ENCODE measurements around the gene ATG7. TPM values are rescaled to one million over a fixed set of nuclear protein-coding genes. Genes with fewer than 3 reads are reported as not detected.
"Not testable (repeated sequence)": the region's sequence is repeated elsewhere in the genome, so short reads cannot be mapped to it uniquely, and the experiment has no call there.

Gene ATG7
- total RNA-seq, 2 experiments from 2014 or later, result 25.1 to 28.2 TPM

DNA sequence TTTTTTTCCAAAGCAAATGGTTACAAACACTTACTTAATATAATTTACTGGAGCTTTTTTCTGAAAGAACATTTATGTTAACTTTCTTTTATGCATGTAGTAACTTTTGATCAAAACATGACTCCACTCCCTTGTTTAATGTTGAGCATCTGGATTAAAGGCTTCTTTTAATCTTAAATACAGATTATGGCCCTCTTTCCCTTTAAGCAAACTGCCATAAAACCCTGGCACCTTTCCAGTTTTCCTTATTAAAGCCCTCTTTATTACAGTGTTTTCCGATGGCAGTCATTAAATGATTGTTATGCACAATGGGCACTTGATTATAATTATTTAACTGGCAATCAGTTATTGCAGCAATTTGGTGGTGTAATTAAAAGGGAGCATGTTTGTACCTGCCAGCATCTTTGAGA lies 204.5 kb downstream of the ATG7 start:
- DNase-seq, result no peak
- H3K9me3 Mint-ChIP-seq, result no peaks in the 10 kb centered on the region
- H3K36me3 Mint-ChIP-seq, result peaks cover 3% of the 10 kb centered on the region
- no peak overlapping the region for H3K4me3 Mint-ChIP-seq
- H3K27me3 Mint-ChIP-seq, result no peaks in the 10 kb centered on the region
- no peak overlapping the region for H3K27ac Mint-ChIP-seq
- H3K4me1 Mint-ChIP-seq, result no peaks in the 10 kb centered on the region

DNA sequence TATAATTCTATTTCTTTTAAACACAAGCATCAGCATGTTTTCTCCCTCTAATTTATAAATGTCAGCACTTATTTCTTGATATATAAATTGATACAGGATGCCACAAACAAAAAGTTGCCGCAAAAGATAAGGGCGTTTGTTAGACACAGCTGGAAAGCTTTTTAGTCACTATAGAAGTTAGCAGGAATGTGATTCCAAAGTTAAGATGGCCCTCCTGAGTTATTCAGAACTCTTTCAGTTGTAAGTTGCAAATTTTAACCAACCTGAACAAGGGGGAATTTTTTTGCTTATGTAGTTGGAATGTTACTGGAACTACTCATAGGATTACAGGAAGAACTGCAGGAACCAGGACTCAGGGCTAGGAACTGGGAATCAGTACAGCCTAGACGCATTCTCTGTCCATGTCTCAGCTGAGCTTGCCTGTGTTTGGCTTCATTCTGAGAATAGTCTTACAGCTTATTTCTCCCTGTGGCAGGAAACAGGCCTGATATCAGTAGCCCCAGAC lies 205.3 kb downstream of the ATG7 start:
- H3K4me3 Mint-ChIP-seq, result no peak overlapping the region
- no peaks in the 10 kb centered on the region for H3K4me1 Mint-ChIP-seq
- peaks cover 3% of the 10 kb centered on the region for H3K36me3 Mint-ChIP-seq
- H3K27me3 Mint-ChIP-seq, result no peaks in the 10 kb centered on the region
- no peak for DNase-seq
- no peaks in the 10 kb centered on the region for H3K9me3 Mint-ChIP-seq
- no peak overlapping the region for H3K27ac Mint-ChIP-seq

- H3K27me3 Mint-ChIP-seq, result no peaks in the 10 kb centered on the region
- no peak overlapping the region for H3K27ac Mint-ChIP-seq
- H3K36me3 Mint-ChIP-seq, result peaks cover 3% of the 10 kb centered on the region
- no peaks in the 10 kb centered on the region for H3K4me1 Mint-ChIP-seq
- DNase-seq, result no peak
- no peak overlapping the region for H3K4me3 Mint-ChIP-seq
- H3K9me3 Mint-ChIP-seq, result no peaks in the 10 kb centered on the region
Observed at GRCh38 chr3:11478167-11478566, 206.0 kb downstream of the ATG7 start.

DNA sequence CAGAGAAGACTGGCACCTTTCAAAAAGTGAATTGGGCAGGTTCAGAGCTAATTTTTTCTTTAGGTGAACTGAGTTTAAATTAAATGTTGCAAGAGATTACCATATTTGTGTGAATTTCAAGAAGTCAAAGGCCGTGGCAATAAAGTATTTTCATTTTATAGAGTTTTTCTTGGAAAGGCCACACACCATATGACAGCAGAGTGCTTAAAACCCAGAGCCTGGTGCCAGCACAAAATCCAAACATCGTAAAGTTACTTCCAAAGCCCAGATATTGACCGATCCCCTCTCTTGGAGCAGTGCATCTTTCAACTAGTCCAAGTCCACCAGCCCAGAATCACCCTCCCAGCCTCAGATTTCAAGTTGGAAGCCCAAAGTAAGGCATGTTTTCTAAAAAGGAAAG lies 207.0 kb downstream of the ATG7 start:
- Mint-ChIP-seq H3K27me3 (no peaks in the 10 kb centered on the region), H3K36me3 (peaks cover 10% of the 10 kb centered on the region)

DNA sequence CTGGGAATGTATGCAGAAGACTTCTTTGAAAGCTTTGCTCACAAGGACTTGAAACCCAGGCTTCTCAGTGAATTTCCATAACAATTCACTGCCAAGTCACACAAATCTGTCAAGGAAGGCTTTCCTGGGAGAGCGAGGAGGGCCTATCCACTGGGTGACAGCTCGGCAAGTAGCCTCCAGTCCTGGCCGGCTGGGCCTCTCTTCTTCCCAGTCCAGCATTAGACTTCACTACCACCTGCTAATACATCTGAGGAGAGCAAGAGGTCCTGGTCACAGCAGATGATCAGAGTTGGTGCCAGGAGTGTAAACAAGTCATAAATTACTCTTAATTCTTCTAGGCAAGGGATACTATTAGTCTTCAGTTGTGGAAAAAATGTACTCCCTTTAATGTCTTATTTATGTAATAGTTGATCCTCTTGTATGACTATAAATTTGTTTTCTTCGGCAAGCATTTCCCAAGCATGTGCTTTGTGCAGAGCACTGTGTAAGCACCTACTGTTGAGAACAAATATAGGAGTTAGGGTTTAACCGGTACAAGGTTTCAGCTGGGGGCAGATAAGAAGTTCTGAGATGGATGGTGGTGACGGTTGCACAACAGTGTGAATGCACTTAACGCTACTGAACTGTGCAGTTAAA lies 208.6 kb downstream of the ATG7 start:
- no peak for DNase-seq
- Mint-ChIP-seq H3K4me1 (no peaks in the 10 kb centered on the region), H3K36me3 (peaks cover 18% of the 10 kb centered on the region), H3K27me3 (no peaks in the 10 kb centered on the region), H3K9me3 (peaks cover 2% of the 10 kb centered on the region), H3K4me3 (no peak overlapping the region), H3K27ac (no peak overlapping the region)

More for the DNA sequence above, 207.0 kb downstream of the ATG7 start:
- Mint-ChIP-seq H3K4me1 (no peaks in the 10 kb centered on the region), H3K27ac (no peak overlapping the region), H3K4me3 (no peak overlapping the region), H3K9me3 (no peaks in the 10 kb centered on the region)
- no peak for DNase-seq

GRCh38 chr3:11481556-11481955 lies 209.4 kb downstream of the ATG7 start:
- Mint-ChIP-seq H3K9me3 (peaks cover 2% of the 10 kb centered on the region), H3K4me3 (no peak overlapping the region), H3K27me3 (no peaks in the 10 kb centered on the region), H3K27ac (no peak overlapping the region), H3K36me3 (peaks cover 23% of the 10 kb centered on the region), H3K4me1 (no peaks in the 10 kb centered on the region)
- no peak for DNase-seq

- peaks cover 23% of the 10 kb centered on the region for H3K36me3 Mint-ChIP-seq
- H3K4me1 Mint-ChIP-seq, result no peaks in the 10 kb centered on the region
- H3K27ac Mint-ChIP-seq, result no peak overlapping the region
- peaks cover 2% of the 10 kb centered on the region for H3K9me3 Mint-ChIP-seq
- no peaks in the 10 kb centered on the region for H3K27me3 Mint-ChIP-seq
- DNase-seq, result no peak
- H3K4me3 Mint-ChIP-seq, result no peak overlapping the region
Observed at GRCh38 chr3:11482021-11482420, 209.8 kb downstream of the ATG7 start.

GRCh38 chr3:11488356-11488755 lies 216.2 kb downstream of the ATG7 start:
- H3K4me3 Mint-ChIP-seq, H3K9me3 Mint-ChIP-seq, H3K27me3 Mint-ChIP-seq, DNase-seq, H3K27ac Mint-ChIP-seq, H3K4me1 Mint-ChIP-seq: not testable (repeated sequence)
- H3K36me3 Mint-ChIP-seq, result peaks cover 28% of the 10 kb centered on the region

- Mint-ChIP-seq H3K9me3 (peaks cover 1% of the 10 kb centered on the region), H3K27me3 (no peaks in the 10 kb centered on the region), H3K27ac (no peak overlapping the region), H3K4me3 (no peak overlapping the region), H3K4me1 (no peaks in the 10 kb centered on the region), H3K36me3 (peaks cover 15% of the 10 kb centered on the region)
- DNase-seq, result no peak
Observed at GRCh38 chr3:11494131-11494916, 222.1 kb downstream of the ATG7 start.

GRCh38 chr3:11495948-11496557 lies 223.9 kb downstream of the ATG7 start:
- Mint-ChIP-seq H3K9me3 (peaks cover 1% of the 10 kb centered on the region), H3K27me3 (no peaks in the 10 kb centered on the region), H3K4me1 (no peaks in the 10 kb centered on the region), H3K36me3 (peaks cover 13% of the 10 kb centered on the region), H3K4me3 (no peak overlapping the region), H3K27ac (no peak overlapping the region)
- no peak for DNase-seq

GRCh38 chr3:11498177-11498576 lies 226.0 kb downstream of the ATG7 start:
- H3K27ac Mint-ChIP-seq, result no peak overlapping the region
- H3K4me1 Mint-ChIP-seq, result no peaks in the 10 kb centered on the region
- no peak for DNase-seq
- peaks cover 11% of the 10 kb centered on the region for H3K36me3 Mint-ChIP-seq
- peaks cover 1% of the 10 kb centered on the region for H3K9me3 Mint-ChIP-seq
- no peaks in the 10 kb centered on the region for H3K27me3 Mint-ChIP-seq
- no peak overlapping the region for H3K4me3 Mint-ChIP-seq

DNA sequence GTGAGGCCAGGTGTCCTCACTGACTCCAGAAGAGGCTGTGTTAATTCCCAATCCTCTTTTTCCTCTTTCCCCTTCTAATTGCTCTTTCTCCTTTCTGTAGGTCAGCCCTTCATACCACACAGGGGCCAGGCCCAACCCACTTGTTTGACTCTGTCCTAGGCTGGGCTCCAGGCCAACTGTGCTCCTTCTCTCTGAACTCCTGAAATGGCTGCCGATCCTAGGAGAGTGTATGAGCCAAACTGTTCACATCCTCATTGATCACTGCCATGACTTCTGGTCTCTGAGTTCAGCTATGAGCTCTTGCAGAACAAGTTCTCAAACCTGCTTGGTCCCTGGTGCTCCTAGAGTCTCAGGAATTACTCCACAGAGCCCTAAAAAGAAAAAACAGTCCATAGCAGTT lies 226.4 kb downstream of the ATG7 start:
- no peaks in the 10 kb centered on the region for H3K27me3 Mint-ChIP-seq
- peaks cover 1% of the 10 kb centered on the region for H3K9me3 Mint-ChIP-seq
- peaks cover 6% of the 10 kb centered on the region for H3K36me3 Mint-ChIP-seq
- H3K4me3 Mint-ChIP-seq, result no peak overlapping the region
- H3K4me1 Mint-ChIP-seq, result no peaks in the 10 kb centered on the region
- DNase-seq, result no peak
- no peak overlapping the region for H3K27ac Mint-ChIP-seq

DNA sequence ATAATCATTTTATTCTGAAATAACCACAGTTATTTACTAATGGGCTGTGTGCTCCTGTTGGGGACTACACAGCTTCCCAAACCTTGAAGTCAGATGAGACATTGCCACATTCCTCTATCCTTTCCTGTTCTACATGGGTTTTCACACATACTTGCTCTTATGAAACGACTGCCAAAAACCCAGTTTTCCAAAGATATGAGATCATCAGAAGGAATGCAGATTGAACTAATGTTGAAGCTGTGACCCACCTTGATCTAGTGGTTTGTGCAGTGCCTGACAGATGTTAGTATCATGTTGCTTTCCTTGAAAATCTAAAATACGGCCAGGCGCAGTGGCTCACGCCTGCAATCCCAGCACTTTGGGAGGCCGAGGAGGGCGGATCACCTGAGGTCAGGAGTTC lies 226.9 kb downstream of the ATG7 start:
- Mint-ChIP-seq H3K9me3 (no peaks in the 10 kb centered on the region), H3K36me3 (peaks cover 2% of the 10 kb centered on the region), H3K27ac (no peak overlapping the region), H3K4me3 (no peak overlapping the region), H3K4me1 (no peaks in the 10 kb centered on the region), H3K27me3 (no peaks in the 10 kb centered on the region)
- no peak for DNase-seq

DNA sequence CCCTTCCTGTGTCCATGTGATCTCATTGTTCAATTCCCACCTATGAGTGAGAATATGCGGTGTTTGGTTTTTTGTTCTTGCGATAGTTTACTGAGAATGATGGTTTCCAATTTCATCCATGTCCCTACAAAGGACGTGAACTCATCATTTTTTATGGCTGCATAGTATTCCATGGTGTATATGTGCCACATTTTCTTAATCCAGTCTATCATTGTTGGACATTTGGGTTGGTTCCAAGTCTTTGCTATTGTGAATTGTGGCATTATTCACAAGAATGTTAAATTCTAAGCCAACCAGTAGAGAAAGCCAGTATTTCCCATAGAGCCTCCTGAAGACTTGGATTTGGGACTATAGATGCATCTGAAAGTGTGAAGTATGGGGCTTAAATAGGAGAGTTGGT lies 230.2 kb downstream of the ATG7 start:
- H3K27me3 Mint-ChIP-seq, H3K4me3 Mint-ChIP-seq, DNase-seq, H3K4me1 Mint-ChIP-seq, H3K9me3 Mint-ChIP-seq, H3K36me3 Mint-ChIP-seq, H3K27ac Mint-ChIP-seq: not testable (repeated sequence)

DNA sequence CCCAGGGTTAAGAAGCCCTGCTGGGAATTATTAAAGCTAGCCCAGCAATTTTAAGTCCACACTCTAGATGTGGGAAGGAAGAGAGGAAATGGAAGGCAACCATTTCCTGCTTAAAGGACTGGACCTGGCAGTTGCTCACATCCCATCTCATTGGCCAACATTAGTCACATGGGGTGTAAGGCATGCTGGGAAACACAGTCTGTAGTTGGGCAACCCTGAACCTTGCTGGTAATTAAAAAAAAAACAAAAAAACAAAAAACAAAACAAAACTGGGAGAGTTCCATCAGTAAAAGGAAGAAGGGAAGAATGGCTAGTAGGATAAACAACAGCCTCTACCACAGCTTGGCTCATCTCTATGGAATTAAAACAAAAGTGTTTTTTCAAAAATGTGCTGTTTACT lies 235.5 kb downstream of the ATG7 start:
- no peaks in the 10 kb centered on the region for H3K9me3 Mint-ChIP-seq
- H3K27ac Mint-ChIP-seq, result peak overlapping the region; percentile 31
- peaks cover 7% of the 10 kb centered on the region for H3K36me3 Mint-ChIP-seq
- peaks cover 9% of the 10 kb centered on the region for H3K4me1 Mint-ChIP-seq
- no peak for DNase-seq
- no peak overlapping the region for H3K4me3 Mint-ChIP-seq
- H3K27me3 Mint-ChIP-seq, result no peaks in the 10 kb centered on the region

All from activated naive CD8-positive, alpha-beta T cell treated with anti-CD3 and anti-CD28 coated beads for 36 hours (primary cell).